ENCODE measurements around the gene CTXND2. TPM values are rescaled to one million over a fixed set of nuclear protein-coding genes. Genes with fewer than 3 reads are reported as not detected.

CTXND2 gene
- total RNA-seq, 1 donor from 2014 or later = not detected

GRCh38 chr1:150960646-150961045 is 73.7 kb downstream of the CTXND2 start:
- no peak for DNase-seq (ENCODE audit: low read depth in 2 of 2)

DNA sequence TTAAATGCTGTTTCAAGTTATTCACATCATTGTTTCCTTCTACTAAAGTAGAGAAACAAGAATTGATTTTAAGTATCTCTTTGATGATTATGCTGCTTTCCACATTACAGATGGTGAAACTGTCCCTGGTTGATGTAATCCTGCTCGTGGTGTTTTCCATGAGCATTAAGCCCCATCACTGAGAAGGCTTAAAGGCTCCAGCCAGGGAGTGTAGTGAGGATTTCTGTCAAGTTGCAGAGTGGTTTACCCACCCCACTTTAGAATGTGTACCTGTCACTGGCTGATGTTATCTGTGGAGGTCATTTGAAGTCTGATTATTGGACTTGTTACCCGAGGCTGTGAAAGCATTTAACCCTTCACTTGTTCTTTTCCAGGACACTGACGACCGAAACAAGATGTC is 74.8 kb downstream of the CTXND2 start:
- no peak for DNase-seq (ENCODE audit: low read depth in 2 of 2)

Other genes with a start within 250 kb of the CTXND2 start
- 9.1 and 10.0 TPM in 2 replicates for gene GOLPH3L, start 190.0 kb upstream of the CTXND2 start, total RNA-seq
- 0.20 TPM in 1 of 2 replicates, not detected in the other for gene HORMAD1, start 166.2 kb upstream of the CTXND2 start, total RNA-seq
- gene CTSS, start 121.4 kb upstream of the CTXND2 start, total RNA-seq = 31.4 and 38.3 TPM in 2 replicates
- gene CTSK, start 78.9 kb upstream of the CTXND2 start, total RNA-seq = 0.60 and 0.65 TPM in 2 replicates
- gene ARNT, start 10.5 kb upstream of the CTXND2 start, total RNA-seq = 12.9 and 19.0 TPM in 2 replicates
- 21.1 and 28.6 TPM in 2 replicates for gene SETDB1, start 39.2 kb downstream of the CTXND2 start, total RNA-seq
- 66.7 and 97.4 TPM in 2 replicates for gene CERS2, start 87.7 kb downstream of the CTXND2 start, total RNA-seq
- gene ANXA9, start 95.2 kb downstream of the CTXND2 start, total RNA-seq = not detected in 2 replicates
- gene MINDY1, start 119.8 kb downstream of the CTXND2 start, total RNA-seq = 7.6 and 9.9 TPM in 2 replicates
- gene PRUNE1, start 121.3 kb downstream of the CTXND2 start, total RNA-seq = 3.5 and 5.6 TPM in 2 replicates
- gene BNIPL, start 149.4 kb downstream of the CTXND2 start, total RNA-seq = under 0.01 and 0.20 TPM in 2 replicates
- gene C1orf56, start 160.6 kb downstream of the CTXND2 start, total RNA-seq = 0.79 and 0.87 TPM in 2 replicates
- 40.5 and 54.8 TPM in 2 replicates for gene CDC42SE1, start 172.5 kb downstream of the CTXND2 start, total RNA-seq
- gene MLLT11, start 173.3 kb downstream of the CTXND2 start, total RNA-seq = 1.4 and 2.8 TPM in 2 replicates
- gene GABPB2, start 183.6 kb downstream of the CTXND2 start, total RNA-seq = 3.3 and 5.4 TPM in 2 replicates

Data from lung microvascular endothelial cell (primary cell).